Bronchial epithelial cell (primary cell): Measurements from ENCODE around the gene NDUFB5. TPM values are rescaled to one million over a fixed set of nuclear protein-coding genes. Genes with fewer than 3 reads are reported as not detected.

Experiments
- DNase-seq: peaks from one replicate; pipeline ENCODE4 v3.0.0-alpha.2; 2010; ENCODE audit warnings: low read depth
- FAIRE-seq: peaks from 2 replicates; lab custom pipeline; 2011; peaks lifted over from hg19 to GRCh38; lab: Jason Lieb, UNC
- H3K27me3 ChIP-seq: 2 replicates; pipeline ENCODE4 v1.5.1; 2011; ENCODE audit warnings: low read length; ENCODE audit not compliant: control insufficient read depth, insufficient read depth
- H3K36me3 ChIP-seq: 2 replicates; pipeline ENCODE4 v1.5.1; 2011; ENCODE audit warnings: low read length; ENCODE audit not compliant: control insufficient read depth, insufficient read depth
- H3K4me3 ChIP-seq: 2 replicates; pipeline ENCODE4 v1.5.1; 2011; ENCODE audit warnings: mild to moderate bottlenecking, low read depth, low read length, control low read depth
- total RNA-seq: library from RNA; depleted of rRNA; stranded (reverse); fragments of >200 nt; gene quantifications from 2 replicates; pipeline ENCODE4 v1.2.1, GENCODE V29; 2014
- TF ChIP-seq, protein P1 (sequence below): IDR thresholded peaks from 2 replicates; pipeline ENCODE4 v1.5.1; 2011; ENCODE audit warnings: mild to moderate bottlenecking, moderate library complexity, low read length, control low read depth, inconsistent platforms; ENCODE audit not compliant: insufficient read depth, severe bottlenecking

NDUFB5 gene
- total RNA-seq, result 92.9 and 142 TPM in 2 replicates

GRCh38 chr3:179604321-179605078, at the start of gene NDUFB5, which contains the start of gene MRPL47:
Gene NDUFB5, plus strand, starts transcription at chr3:179604794. Its CDS starts 22 bp downstream, at chr3:179604816.
Gene MRPL47, minus strand, starts transcription at chr3:179604638. Its CDS starts 14 bp downstream, at chr3:179604624.
- peaks cover 3% of the 10 kb centered on the region for H3K36me3 ChIP-seq
- no peaks in the 10 kb centered on the region for H3K27me3 ChIP-seq
- peak within 1 kb of the TSS; percentile 54 for H3K4me3 ChIP-seq
- DNase-seq (peak; percentile 94), FAIRE-seq (no peak)
- TF ChIP-seq, protein P1, sequence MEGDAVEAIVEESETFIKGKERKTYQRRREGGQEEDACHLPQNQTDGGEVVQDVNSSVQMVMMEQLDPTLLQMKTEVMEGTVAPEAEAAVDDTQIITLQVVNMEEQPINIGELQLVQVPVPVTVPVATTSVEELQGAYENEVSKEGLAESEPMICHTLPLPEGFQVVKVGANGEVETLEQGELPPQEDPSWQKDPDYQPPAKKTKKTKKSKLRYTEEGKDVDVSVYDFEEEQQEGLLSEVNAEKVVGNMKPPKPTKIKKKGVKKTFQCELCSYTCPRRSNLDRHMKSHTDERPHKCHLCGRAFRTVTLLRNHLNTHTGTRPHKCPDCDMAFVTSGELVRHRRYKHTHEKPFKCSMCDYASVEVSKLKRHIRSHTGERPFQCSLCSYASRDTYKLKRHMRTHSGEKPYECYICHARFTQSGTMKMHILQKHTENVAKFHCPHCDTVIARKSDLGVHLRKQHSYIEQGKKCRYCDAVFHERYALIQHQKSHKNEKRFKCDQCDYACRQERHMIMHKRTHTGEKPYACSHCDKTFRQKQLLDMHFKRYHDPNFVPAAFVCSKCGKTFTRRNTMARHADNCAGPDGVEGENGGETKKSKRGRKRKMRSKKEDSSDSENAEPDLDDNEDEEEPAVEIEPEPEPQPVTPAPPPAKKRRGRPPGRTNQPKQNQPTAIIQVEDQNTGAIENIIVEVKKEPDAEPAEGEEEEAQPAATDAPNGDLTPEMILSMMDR, result no peak

- DNase-seq, result peak; percentile 57
- Histone ChIP-seq H3K36me3 (no peaks in the 10 kb centered on the region), H3K27me3 (no peaks in the 10 kb centered on the region), H3K4me3 (no peak overlapping the region)
- no peak for FAIRE-seq
- TF ChIP-seq, protein P1, result peak; percentile 77
Observed at GRCh38 chr3:179558742-179559364, 45.7 kb upstream of the NDUFB5 start.

- FAIRE-seq (no peak), DNase-seq (no peak)
- TF ChIP-seq, protein P1, result no peak
- H3K27me3 ChIP-seq, result no peaks in the 10 kb centered on the region
- no peak overlapping the region for H3K4me3 ChIP-seq
- no peaks in the 10 kb centered on the region for H3K36me3 ChIP-seq
Observed at GRCh38 chr3:179560791-179561190, 43.8 kb upstream of the NDUFB5 start.

- DNase-seq (peak; percentile 98), FAIRE-seq (no peak)
- Histone ChIP-seq H3K36me3 (no peaks in the 10 kb centered on the region), H3K27me3 (no peaks in the 10 kb centered on the region), H3K4me3 (peak within 1 kb of the TSS; percentile 86)
- TF ChIP-seq, protein P1, result no peak
Observed at GRCh38 chr3:179562591-179563270, 41.9 kb upstream of the NDUFB5 start, which contains the start of gene ACTL6A. Gene ACTL6A, plus strand, starts transcription at chr3:179562926. Its CDS starts 167 bp downstream, at chr3:179563093.

GRCh38 chr3:179563271-179563783, 41.3 kb upstream of the NDUFB5 start:
- no peaks in the 10 kb centered on the region for H3K27me3 ChIP-seq

More at GRCh38 chr3:179563271-179563783, 41.3 kb upstream of the NDUFB5 start:
- H3K4me3 ChIP-seq, result peak overlapping the region; percentile 86
- no peaks in the 10 kb centered on the region for H3K36me3 ChIP-seq
- FAIRE-seq (no peak), DNase-seq (peak; percentile 70)
- TF ChIP-seq, protein P1, result peak; percentile 67
